ENCODE measurements around the gene RAB11FIP5. TPM values are rescaled to one million over a fixed set of nuclear protein-coding genes. Genes with fewer than 3 reads are reported as not detected.

RAB11FIP5 gene, protein sequence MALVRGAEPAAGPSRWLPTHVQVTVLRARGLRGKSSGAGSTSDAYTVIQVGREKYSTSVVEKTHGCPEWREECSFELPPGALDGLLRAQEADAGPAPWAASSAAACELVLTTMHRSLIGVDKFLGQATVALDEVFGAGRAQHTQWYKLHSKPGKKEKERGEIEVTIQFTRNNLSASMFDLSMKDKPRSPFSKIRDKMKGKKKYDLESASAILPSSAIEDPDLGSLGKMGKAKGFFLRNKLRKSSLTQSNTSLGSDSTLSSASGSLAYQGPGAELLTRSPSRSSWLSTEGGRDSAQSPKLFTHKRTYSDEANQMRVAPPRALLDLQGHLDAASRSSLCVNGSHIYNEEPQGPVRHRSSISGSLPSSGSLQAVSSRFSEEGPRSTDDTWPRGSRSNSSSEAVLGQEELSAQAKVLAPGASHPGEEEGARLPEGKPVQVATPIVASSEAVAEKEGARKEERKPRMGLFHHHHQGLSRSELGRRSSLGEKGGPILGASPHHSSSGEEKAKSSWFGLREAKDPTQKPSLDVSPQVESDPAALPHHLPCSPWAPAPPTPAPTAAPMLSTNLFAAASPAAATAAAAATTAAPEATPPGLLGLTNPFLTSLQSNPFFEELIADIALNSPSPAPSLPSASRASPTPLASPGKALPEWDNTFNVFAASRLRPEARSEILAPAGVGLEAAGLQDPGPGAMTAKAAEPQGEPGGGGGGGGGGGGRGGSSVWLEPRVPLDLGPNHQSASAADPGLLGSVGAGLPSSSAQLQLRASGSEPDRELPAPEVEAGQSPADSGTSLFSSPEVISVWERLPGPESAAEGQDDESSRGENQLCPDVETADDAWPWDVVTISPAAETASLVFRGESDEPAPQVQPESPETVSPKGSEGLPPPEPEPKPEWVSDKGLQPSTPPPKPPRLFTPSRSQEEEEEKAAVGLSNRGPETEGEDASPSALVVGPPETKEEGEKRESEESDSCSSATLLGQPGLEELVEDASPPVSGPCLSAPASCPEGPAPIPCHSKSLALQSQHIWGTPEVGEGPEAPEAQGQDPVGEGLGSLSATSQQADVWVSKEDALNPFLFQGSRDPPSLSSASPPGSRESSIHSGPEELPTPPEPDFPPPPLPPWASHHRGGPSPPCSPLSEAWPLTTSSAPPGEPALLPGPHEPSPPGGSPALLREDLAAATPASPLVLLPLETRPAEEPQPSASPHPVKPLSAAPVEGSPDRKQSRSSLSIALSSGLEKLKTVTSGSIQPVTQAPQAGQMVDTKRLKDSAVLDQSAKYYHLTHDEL (N-terminal part only)
- total RNA-seq, result 12.1 and 12.9 TPM in 2 replicates

DNA sequence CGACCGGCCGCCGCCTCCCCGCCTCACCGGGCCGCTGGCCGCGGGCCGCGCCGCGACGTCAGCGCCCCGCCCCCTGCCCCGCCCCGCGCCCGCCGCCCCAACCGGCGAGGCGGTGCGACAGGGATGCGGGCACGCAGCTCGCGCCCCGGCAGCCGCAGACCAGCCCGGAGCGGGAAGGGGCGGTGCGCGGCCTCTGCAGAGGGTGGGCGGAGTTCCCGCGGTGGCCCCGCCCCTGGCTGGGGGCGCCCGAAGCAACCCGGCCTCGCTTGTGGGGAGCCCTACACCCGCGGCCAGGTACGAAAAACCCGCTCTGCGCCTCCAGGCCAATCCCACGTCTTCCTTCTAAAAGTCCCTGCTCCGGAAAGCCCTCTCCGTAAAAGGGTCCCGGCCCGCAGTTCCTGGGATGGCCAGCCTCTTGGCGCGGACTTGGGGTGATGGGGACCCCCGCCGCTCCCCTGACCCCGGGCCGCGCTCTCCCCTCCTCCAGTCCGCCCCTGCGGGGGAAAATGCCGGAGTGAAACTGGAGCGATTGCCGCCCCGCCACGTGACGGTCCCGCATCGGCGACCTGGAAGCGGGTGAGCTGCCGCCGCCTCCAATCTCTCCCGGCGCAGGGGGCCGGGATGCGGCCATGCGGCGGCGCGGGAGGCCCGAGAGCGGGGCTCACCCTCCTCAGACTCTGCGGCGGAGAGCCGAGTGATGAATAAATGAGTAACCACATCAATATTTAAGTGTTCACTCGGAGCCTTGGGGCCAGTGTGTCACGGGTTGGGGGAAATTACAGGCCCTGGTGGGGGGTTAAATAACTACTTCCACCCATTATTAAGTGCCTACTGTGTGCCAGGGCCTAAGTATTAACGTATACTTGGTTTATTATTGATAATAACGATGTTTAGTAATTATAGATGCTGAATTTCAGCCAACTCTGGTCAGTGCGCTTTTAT lies at the start of gene RAB11FIP5:
RAB11FIP5 (minus strand) TSS at position 36 of the 942 bp plus-strand sequence. CDS start 171 bp downstream, outside the sequence.
- intact Hi-C loops (cut with micrococcal nuclease), result loop anchor here (1.0 to 5.0 kb wide), 6 partner anchors 42 to 1886 kb away; partner anchors contain the start of genes EGR4, PAIP2B, PRADC1 and SFXN5
- DNase-seq (ENCODE audit: low spot score), result peak; percentile 81
- H3K36me3 Mint-ChIP-seq (ENCODE audit: low read depth), result no peaks in the 10 kb centered on the region
- H3K27ac Mint-ChIP-seq, result peak within 1 kb of the TSS; percentile 46
- H3K4me3 Mint-ChIP-seq, result peak within 1 kb of the TSS; percentile 84
- peaks cover 14% of the 10 kb centered on the region for H3K27me3 Mint-ChIP-seq (ENCODE audit: insufficient read depth)
- H3K9me3 Mint-ChIP-seq, result no peaks in the 10 kb centered on the region
- H3K4me1 Mint-ChIP-seq (ENCODE audit: low read depth), result peaks cover 25% of the 10 kb centered on the region

DNA sequence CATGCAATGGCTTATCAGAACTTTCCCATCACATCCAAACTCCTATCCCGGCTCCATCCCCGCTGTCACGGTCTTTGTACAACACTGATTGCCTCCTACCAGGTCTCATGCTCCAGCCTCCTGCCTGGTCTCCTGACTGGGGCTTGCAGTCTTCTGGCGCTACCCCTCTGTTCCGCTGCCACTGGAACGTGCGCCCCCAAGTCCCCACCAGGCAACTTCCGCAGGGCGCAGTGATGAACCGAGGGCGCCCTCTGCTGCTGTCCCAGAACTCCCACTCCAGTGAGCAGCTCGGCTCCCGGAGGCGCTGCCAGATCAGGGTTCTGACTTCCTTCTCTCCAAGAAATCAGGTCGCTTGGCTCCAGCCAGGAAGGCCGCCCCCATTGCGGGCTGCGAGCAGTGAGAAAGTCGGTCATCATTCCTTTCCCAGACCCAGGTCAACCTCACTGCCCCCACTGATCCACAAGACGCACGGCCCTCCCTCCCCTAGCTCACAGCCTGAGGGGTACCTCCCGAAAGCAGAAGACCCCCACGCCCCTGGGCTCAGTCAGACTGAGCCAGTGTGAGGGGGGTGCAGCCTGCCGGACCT lies 43.9 kb upstream of the RAB11FIP5 start:
- H3K9me3 Mint-ChIP-seq, result no peaks in the 10 kb centered on the region
- no peak overlapping the region for H3K4me3 Mint-ChIP-seq
- peak; percentile 11 for DNase-seq (ENCODE audit: low spot score)
- no peaks in the 10 kb centered on the region for H3K4me1 Mint-ChIP-seq (ENCODE audit: low read depth)
- H3K27ac Mint-ChIP-seq, result no peak overlapping the region
- no peaks in the 10 kb centered on the region for H3K36me3 Mint-ChIP-seq (ENCODE audit: low read depth)
- H3K27me3 Mint-ChIP-seq (ENCODE audit: insufficient read depth), result peaks cover 12% of the 10 kb centered on the region
- intact Hi-C loops (cut with micrococcal nuclease), result no loop called here

DNA sequence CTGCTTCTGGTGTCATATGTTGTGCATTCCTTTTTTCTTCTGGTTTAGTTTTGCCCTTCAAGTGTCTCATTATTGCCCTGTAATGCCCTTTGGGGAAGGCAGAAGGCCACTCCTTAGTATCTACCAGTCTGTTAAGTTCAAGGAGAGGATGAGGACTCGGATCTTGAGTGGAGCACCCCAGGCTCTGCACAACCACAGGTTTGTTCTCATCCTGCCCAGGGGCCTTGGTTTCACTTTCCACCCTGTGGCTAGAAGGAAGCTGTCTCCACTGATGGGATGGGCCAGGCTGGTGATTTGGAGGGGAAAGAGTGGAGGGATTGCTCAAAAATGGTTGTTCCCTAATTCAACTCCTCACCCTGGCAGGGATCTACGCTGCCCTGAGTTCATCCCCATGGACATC lies 30.2 kb upstream of the RAB11FIP5 start:
- Mint-ChIP-seq H3K9me3 (no peaks in the 10 kb centered on the region), H3K4me1 (ENCODE audit: low read depth) (peaks cover 7% of the 10 kb centered on the region), H3K27me3 (ENCODE audit: insufficient read depth) (peaks cover 3% of the 10 kb centered on the region), H3K36me3 (ENCODE audit: low read depth) (no peaks in the 10 kb centered on the region), H3K27ac (no peak overlapping the region), H3K4me3 (no peak overlapping the region)
- intact Hi-C loops (cut with micrococcal nuclease), result no loop called here
- DNase-seq (ENCODE audit: low spot score), result no peak

DNA sequence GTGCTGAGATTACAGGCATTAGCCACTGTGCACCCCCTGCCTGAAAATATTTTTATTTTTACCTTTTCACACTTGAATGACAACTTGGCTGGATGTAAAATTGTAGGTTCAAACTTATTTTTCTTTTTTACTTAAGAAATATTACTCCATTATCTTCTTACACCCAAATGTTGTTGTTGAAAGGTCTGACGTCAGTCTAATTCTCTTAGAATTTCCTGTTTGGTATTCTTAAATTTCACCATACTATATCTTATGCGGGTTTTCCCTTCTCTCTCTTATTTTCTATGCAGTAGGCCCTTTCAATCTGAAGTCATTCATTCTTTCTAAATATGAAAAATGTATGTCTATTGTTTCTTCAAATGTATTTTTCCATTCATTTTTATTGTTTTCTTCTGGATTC lies 29.1 kb upstream of the RAB11FIP5 start:
- H3K4me1 Mint-ChIP-seq (ENCODE audit: low read depth), result peaks cover 7% of the 10 kb centered on the region
- no peaks in the 10 kb centered on the region for H3K36me3 Mint-ChIP-seq (ENCODE audit: low read depth)
- intact Hi-C loops (cut with micrococcal nuclease), result no loop called here
- peaks cover 3% of the 10 kb centered on the region for H3K27me3 Mint-ChIP-seq (ENCODE audit: insufficient read depth)
- no peak overlapping the region for H3K27ac Mint-ChIP-seq
- H3K4me3 Mint-ChIP-seq, result no peak overlapping the region
- DNase-seq (ENCODE audit: low spot score), result no peak
- H3K9me3 Mint-ChIP-seq, result no peaks in the 10 kb centered on the region

DNA sequence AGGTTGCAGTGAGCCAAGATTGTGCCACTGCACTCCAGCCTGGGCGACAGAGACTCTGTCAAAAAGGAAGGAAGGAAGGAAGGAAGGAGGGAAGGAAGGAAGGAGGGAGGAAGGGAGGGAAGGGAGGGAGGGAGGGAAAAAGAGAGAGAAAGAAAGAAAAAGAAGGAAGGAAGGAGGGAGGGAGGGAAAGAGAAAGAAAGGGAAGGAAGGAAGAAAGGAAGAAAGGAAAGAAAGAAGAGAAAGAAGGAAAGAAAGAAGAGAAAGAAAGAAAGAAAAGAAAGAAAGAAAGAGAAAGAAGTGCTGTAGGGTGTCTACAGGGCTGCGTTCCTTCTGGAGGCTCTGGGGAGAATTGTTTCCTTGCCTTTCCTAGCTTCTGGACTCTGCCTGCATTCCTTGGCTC lies 22.5 kb upstream of the RAB11FIP5 start:
- no peak overlapping the region for H3K4me3 Mint-ChIP-seq
- no peaks in the 10 kb centered on the region for H3K36me3 Mint-ChIP-seq (ENCODE audit: low read depth)
- H3K9me3 Mint-ChIP-seq, result no peaks in the 10 kb centered on the region
- H3K4me1 Mint-ChIP-seq (ENCODE audit: low read depth), result no peaks in the 10 kb centered on the region
- intact Hi-C loops (cut with micrococcal nuclease), result no loop called here
- no peak for DNase-seq (ENCODE audit: low spot score)
- H3K27me3 Mint-ChIP-seq (ENCODE audit: insufficient read depth), result peaks cover 11% of the 10 kb centered on the region
- H3K27ac Mint-ChIP-seq, result no peak overlapping the region

DNA sequence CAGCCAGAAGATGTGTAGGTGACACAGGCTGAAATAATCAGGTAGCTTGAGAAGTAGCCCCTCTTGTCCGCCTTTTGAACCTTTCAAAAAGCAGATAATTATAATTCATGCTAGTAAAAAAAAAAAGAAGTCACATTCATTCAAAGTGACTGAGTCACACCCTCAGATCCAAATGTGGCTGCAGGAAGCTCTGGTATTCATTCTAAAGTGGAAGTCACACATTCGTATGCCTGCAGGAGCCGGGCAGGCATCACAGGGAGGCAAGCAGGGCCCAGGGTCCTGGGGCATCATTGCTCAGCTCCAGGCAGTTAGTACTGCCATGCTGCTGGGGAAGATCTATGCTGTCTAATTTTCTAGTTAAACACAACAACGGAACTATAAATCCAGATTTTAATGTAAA lies 21.7 kb upstream of the RAB11FIP5 start:
- Mint-ChIP-seq H3K4me3 (no peak overlapping the region), H3K27ac (no peak overlapping the region), H3K36me3 (ENCODE audit: low read depth) (no peaks in the 10 kb centered on the region), H3K4me1 (ENCODE audit: low read depth) (no peaks in the 10 kb centered on the region), H3K27me3 (ENCODE audit: insufficient read depth) (peaks cover 11% of the 10 kb centered on the region), H3K9me3 (no peaks in the 10 kb centered on the region)
- no peak for DNase-seq (ENCODE audit: low spot score)
- intact Hi-C loops (cut with micrococcal nuclease), result no loop called here

DNA sequence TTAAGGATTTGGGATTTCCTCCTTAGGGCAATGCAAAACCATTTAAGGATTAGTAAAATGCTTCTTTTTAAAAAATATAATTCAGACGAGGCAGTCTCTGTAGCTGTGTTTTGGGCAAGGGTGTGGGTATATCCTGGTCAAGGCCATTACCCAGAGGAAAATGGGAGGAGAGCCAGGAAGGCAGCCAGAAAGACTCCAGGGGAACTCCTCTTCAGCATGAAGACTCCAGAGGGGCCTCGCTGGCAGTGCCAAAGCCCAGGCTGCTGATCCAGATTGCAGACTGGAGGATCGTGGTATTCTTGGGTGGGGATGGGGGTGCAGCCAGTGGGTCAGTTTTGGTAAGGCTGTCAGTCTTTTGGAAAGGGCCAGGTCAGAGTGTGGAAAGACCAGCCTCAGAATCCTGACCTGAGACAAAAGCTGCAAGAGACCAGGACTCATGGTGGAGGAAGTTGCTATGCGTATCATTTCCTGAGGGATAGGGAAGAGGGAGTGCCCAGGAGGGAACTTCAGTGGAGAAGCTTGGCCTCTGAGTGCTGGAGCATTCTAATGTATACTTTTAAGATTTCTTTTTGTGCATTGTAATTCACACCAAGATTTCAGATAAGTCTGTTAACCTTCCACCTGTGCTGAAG lies 20.9 kb upstream of the RAB11FIP5 start:
- DNase-seq (ENCODE audit: low spot score), result no peak
- no peaks in the 10 kb centered on the region for H3K9me3 Mint-ChIP-seq
- no peaks in the 10 kb centered on the region for H3K4me1 Mint-ChIP-seq (ENCODE audit: low read depth)
- intact Hi-C loops (cut with micrococcal nuclease), result no loop called here
- H3K27me3 Mint-ChIP-seq (ENCODE audit: insufficient read depth), result peaks cover 14% of the 10 kb centered on the region
- H3K4me3 Mint-ChIP-seq, result no peak overlapping the region
- no peaks in the 10 kb centered on the region for H3K36me3 Mint-ChIP-seq (ENCODE audit: low read depth)
- no peak overlapping the region for H3K27ac Mint-ChIP-seq

DNA sequence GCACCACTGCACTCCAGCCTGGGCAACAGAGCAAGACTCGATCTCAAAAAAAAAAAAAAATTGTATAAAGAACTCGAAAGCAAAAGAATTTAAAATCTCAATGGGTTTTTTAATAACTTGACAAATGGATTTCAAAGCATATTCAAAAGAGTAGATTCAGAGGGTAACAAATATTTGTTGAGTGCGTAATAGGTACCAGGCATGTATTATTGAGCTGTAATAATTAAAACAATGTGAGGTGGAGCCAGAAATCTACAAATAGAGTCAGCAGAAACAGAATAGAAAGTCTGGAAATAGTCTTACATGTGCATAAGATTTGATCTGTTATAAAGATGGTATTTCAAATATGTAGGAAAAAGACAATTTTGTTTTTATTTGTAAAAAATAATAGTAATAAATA lies 19.1 kb upstream of the RAB11FIP5 start:
- no peak overlapping the region for H3K27ac Mint-ChIP-seq
- H3K27me3 Mint-ChIP-seq (ENCODE audit: insufficient read depth), result peaks cover 14% of the 10 kb centered on the region
- no peaks in the 10 kb centered on the region for H3K4me1 Mint-ChIP-seq (ENCODE audit: low read depth)
- no peak for DNase-seq (ENCODE audit: low spot score)
- intact Hi-C loops (cut with micrococcal nuclease), result no loop called here
- no peak overlapping the region for H3K4me3 Mint-ChIP-seq
- H3K9me3 Mint-ChIP-seq, result no peaks in the 10 kb centered on the region
- H3K36me3 Mint-ChIP-seq (ENCODE audit: low read depth), result no peaks in the 10 kb centered on the region

DNA sequence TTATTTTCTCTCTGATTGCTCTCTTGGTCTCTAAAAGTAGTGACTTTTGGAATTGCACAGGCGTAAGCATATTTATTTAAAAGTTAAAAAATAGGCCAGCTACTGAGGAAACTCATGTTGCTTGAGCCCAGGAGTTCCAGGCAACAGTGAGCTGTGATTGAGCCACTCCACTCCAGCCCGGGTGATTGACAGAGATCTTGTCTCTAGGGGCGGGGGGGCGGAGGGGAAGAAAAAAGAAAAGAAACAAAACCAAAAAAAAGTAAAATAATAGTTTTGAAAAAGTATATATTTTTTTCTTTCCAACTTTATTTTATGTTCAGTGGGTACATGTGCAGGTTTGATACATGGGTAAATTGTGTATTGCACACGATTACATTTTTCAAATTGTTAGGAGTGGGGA lies 18.0 kb upstream of the RAB11FIP5 start:
- Mint-ChIP-seq H3K36me3 (ENCODE audit: low read depth) (no peaks in the 10 kb centered on the region), H3K4me1 (ENCODE audit: low read depth) (no peaks in the 10 kb centered on the region), H3K9me3 (no peaks in the 10 kb centered on the region), H3K4me3 (no peak overlapping the region), H3K27me3 (ENCODE audit: insufficient read depth) (peaks cover 15% of the 10 kb centered on the region), H3K27ac (no peak overlapping the region)
- intact Hi-C loops (cut with micrococcal nuclease), result no loop called here
- DNase-seq (ENCODE audit: low spot score), result no peak

DNA sequence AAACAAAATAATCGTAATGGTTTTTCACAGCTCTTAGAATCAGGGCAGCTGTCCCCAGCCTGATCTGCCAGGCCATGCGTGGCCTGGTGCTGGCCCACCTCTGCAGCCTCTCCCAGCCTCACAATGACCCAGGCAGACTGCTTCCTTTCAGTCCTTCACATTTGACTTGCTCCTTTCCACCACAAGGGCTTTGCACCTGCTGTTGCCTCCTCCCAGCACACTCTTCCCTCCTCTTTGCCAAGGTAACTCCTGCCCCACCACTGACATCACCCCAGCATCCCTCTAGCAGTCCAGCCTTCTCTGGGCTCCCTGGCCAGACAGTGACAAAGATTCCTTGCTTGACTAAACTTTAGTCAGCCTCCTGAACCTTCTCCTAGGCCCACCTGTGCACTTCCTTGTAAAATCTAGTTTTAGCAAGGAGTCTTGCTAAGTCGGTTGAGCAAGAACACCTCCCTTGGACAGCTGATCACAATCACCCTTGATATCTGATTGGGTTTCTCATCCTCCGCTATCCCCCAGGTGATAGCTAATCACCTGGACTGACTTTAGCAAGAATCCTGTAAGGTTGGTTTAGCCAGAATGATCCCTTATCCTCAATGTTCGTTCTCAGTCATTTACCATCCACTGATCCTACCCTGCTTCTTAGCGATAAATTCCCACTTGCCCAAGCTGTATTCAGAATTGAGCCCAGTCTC lies 16.2 kb upstream of the RAB11FIP5 start:
- no peaks in the 10 kb centered on the region for H3K9me3 Mint-ChIP-seq
- H3K27me3 Mint-ChIP-seq (ENCODE audit: insufficient read depth), result peaks cover 8% of the 10 kb centered on the region
- H3K36me3 Mint-ChIP-seq (ENCODE audit: low read depth), result no peaks in the 10 kb centered on the region
- DNase-seq (ENCODE audit: low spot score), result no peak
- no peak overlapping the region for H3K27ac Mint-ChIP-seq
- no peaks in the 10 kb centered on the region for H3K4me1 Mint-ChIP-seq (ENCODE audit: low read depth)
- intact Hi-C loops (cut with micrococcal nuclease), result no loop called here
- H3K4me3 Mint-ChIP-seq, result no peak overlapping the region

DNA sequence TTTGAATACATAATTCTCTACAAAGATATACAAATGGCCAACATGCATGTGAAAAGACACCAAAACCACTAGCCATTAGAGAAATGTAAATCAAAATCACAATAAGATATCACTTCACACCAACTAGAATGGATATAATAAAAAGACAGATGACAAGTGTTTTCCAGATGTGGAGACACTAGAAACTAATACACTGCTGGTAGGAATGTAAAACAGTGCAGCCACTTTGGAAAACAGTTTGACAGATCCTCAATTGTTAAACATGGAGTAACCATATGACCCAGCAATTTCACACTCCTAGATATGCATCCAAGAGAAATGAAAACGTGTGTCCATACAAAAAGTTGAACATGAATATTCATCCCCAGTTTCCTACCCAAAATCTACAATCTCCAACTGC lies 9.8 kb upstream of the RAB11FIP5 start:
- Mint-ChIP-seq H3K27ac (no peak overlapping the region), H3K4me1 (ENCODE audit: low read depth) (no peaks in the 10 kb centered on the region), H3K36me3 (ENCODE audit: low read depth) (no peaks in the 10 kb centered on the region), H3K4me3 (no peak overlapping the region), H3K27me3 (ENCODE audit: insufficient read depth) (peaks cover 34% of the 10 kb centered on the region), H3K9me3 (no peaks in the 10 kb centered on the region)
- intact Hi-C loops (cut with micrococcal nuclease), result no loop called here
- no peak for DNase-seq (ENCODE audit: low spot score)
